GM21515 (cell line): ENCODE measurements around the gene TPD52L3.

ENCODE experiments used
- ATAC-seq: cut with Tn5 transposase; IDR thresholded peaks from one replicate; pipeline ENCODE4 v1.9.1; 2021; ENCODE audit not compliant: unreplicated experiment

Gene TPD52L3

DNA sequence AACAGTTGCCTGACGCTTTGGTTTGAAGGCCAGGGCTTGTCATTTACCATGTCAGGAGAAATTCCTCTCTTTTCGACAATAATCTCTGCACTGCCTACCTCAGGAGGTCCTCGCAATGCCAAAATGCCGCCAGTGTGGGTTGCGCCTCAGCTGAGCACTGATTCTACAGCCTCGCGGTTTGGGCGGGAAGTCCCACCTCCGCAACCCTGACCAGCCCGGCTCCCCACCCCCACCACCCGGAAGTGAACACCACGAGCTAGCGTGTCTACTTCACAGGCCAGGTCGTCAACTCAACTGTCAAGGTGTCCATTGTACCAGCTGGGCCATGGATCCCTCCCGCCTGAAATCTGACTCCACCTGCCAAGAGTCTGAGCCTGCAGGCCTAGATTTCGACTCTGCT is at the start of gene TPD52L3:
Gene TPD52L3, plus strand, starts transcription at position 273 of the 400 bp plus-strand sequence. CDS start 221 bp downstream, outside the sequence.
- ATAC-seq = no peak

DNA sequence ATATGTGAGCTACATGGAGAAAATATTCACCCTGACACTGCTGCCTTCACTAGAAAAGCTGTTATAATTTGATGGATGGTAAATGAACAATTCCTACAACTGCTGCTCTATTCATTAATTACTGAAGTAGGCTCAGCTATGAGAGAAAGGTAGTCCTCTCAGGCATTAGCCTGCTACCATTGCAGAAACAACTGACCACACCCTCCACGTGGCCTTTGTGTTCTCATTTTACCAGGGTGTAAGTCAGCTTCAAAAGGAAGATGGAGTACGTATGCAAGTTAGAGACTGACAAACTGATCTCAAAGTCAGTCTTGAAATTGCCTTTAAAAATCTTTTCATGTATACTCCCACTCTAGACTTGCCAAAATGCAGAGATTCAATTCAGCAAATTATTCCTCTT is 26.3 kb upstream of the TPD52L3 start:
- no peak for ATAC-seq

DNA sequence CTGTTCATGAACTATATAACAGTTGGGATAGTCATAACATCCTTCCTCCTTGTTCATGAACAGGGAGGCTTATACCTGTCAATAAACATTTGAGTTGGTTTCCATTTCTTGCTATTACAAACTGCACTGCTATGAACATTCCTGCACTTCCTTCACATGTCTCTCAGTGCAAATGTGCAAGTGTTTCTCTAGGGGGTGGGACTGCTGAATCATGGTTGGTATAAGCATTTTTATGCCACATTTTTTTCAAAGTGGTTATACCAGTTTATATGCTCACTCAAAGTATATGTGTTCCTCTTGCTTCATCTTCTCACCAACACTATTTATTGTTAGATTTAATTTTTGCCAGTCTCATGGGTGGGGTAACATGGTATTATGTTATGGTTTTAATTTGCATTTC is 25.8 kb upstream of the TPD52L3 start:
- no peak for ATAC-seq

DNA sequence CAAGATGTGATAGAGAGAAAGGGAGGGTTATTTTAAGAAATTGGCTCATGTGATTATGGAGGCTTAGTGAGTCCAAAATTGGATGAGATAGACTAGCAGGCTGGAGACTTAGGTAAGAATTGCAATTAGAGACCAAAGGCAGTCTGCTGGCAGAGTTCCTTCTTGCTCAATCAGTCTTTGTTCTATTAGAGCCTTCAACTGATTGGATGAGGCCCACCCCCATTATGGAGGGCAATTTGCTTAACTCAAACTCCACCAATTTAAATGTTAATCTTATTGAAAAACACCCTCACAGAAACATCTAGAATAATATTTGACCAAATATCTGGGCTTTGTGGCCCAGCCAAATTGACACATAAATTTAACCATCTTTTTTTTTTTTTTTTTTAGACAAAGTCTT is 23.9 kb upstream of the TPD52L3 start:
- no peak for ATAC-seq

DNA sequence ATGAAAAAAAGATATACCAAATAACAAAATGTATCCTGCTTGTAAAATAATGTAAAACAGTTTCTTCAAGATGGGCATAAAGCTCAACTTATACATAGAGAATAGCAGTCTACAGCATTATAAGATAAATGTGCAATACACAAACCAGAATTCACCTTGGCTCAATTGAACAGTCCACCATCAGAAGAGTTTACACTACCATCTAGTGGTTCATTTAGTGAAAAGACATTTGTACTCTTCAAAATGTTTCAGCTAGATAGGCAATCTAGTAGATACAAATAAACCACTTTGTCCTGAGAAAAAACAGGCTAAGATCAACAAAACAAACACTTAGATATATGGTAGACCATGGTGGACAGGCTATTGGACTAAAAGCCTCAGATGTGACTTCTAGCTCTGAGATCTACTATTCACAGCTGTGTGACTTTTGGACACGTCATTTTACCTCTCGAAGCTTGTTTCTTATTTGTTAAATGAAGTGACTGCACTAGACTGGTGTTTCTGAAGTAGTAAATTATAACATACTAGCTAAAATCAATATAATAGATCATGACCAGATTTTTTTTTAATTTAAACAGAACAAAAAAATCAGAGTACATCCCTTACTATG is 22.1 kb upstream of the TPD52L3 start:
- no peak for ATAC-seq

DNA sequence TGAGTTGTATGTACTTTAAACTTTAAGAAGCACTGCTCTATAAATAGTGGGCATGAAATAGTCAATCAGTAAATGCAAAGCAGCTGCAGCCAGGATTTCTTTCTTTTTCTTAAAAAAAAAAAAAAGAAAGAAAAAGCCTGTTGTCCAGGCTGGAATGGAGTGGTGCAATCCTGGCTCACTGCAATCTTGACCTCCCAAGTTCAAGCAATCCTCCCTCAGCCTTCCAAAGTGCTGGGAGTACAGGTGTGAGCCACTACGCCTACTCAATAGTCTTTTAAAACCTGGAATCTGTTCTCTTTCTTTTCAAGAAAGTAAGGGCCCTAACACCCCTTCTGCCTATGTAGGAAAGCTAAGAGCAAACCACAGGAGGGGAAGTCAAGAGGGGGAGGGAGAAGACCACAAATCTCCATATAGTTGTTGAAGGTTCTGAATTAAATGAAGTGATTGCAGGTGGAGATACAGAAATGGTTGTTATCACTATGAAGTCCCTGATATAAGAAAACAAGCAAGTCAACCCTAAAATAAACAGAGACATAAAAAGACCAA is 20.6 kb upstream of the TPD52L3 start:
- no peak for ATAC-seq

GRCh38 chr9:6330958-6331634 is 2.9 kb downstream of the TPD52L3 start:
- no peak for ATAC-seq

DNA sequence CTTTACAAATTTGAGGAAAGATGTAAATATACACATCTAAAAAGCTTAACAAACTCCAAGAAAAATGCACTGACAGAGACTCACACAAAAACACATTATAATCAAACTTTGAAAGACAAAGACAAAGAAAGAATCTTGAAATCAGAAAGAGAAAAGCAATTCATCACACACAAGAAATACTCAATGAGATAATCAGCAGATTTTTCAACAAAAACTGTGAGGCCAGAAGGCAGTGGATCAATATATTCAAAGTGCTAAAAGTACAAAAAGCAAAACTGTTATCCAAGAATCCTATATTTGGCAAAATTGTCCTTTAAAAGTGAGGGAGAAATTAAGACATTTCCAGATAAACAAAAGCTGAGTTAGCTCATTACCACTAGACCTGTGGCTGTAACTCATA is 6.1 kb downstream of the TPD52L3 start:
- no peak for ATAC-seq

DNA sequence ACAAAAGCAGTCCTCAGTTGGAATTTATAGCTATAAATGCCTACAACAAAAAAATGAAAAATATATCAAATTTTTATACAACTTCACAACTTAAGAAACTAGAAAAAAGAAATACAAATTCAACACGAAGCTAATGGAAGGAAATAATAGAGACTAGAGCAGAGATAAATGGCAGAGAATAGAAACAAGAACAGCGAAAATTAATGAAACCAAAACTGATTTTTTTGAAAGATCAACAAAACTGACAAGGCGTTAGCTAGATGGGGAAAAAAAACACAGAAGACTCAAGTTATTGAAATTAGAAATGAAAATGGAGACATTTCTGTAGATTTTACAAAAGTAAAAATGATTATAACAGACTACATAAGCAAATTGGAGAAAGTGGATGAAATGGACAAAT is 20.6 kb downstream of the TPD52L3 start:
- no peak for ATAC-seq

DNA sequence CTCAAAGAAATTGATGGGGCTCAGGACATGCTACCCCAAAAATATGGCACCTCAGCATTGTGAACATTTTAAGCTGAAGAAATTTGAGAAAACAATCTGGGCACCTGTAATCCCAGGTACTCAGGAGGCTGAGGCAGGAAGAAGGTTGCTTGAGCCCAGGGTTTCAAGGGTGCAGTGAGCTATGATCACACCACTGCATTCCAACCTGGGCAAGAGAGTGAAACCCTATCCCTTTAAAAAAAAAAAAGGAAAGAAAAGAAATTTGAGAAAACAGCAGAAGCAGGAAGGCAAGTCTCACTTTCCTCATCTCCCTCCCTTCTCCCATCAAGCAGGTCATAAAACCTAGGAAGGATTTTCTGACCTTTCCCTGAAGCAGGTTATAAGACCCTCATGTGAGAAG is 23.6 kb downstream of the TPD52L3 start:
- no peak for ATAC-seq

GRCh38 chr9:6354072-6354686 is 26.0 kb downstream of the TPD52L3 start:
- ATAC-seq = peak; percentile 78

GRCh38 chr9:6355728-6356127 is 27.6 kb downstream of the TPD52L3 start:
- no peak for ATAC-seq

DNA sequence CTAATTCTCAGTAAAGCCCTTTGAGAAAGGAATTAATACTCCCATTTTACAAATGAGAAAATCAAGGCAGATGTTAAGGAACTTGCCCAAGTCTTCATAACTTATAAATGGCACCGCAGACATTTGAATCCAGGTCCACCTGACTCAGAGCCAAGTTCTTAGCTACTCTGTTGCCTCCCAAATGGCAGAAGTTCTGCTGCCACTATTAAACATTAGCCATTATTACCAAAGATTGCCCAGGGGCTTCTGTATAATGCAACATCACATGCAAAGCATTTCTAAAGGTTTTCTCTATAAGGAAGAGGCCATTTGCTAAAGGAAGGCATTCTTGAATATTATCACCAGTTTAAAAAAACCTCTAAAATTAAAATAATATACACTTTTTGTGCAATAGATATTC is 28.3 kb downstream of the TPD52L3 start:
- ATAC-seq = no peak

DNA sequence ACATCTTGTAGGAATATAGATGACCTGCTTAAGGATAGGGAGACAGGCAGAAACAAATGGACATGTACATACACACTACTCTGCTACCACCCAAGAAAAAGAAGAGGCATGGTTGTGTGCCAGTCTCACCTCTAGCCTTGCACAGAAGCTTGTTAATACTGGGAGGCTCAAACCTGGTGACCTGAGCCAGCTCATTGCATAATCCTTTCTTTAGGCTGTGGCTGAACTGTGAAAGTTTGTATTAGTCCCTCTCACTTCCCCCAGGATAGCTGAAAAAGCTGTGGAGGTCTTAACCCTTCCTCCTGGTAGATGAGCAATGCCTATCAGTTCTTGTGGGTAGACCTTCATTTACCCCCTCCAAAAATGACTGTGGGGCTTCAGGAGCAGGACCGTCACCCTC is 28.7 kb downstream of the TPD52L3 start:
- ATAC-seq = no peak

- ATAC-seq = no peak
These were observed 39.1 kb downstream of the TPD52L3 start for GRCh38 chr9:6367128-6367890.

DNA sequence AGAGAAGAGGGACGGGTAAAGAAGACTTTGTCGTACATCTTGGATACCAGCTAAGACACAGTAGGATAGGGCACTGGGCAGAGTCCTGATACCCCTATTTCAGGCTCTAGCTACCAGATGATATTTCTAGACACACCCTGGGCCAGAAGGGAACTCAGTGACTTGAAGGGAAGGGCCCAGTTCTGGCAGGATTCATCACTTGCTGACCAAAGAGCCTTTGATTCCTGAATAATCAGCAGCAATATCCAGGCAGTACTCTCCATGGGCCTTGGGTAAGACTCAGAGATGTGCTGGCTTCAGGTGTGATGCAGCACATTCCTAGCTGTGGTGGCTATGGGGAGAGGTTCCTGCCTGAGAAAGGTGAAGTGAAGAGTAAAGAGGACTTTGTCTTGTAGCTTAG is 40.7 kb downstream of the TPD52L3 start:
- no peak for ATAC-seq
